IPS DF 4.7 (cell line): Measurements from ENCODE around the gene BACH2.
"Not testable (repeated sequence)": the region's sequence is repeated elsewhere in the genome, so short reads cannot be mapped to it uniquely, and the experiment has no call there.

Experiments
- DNase-seq: peaks from one replicate; pipeline ENCODE4 v3.0.0-alpha.2; 2013; ENCODE audit warnings: low spot score; ENCODE audit errors: extremely low read depth

The BACH2 gene

DNA sequence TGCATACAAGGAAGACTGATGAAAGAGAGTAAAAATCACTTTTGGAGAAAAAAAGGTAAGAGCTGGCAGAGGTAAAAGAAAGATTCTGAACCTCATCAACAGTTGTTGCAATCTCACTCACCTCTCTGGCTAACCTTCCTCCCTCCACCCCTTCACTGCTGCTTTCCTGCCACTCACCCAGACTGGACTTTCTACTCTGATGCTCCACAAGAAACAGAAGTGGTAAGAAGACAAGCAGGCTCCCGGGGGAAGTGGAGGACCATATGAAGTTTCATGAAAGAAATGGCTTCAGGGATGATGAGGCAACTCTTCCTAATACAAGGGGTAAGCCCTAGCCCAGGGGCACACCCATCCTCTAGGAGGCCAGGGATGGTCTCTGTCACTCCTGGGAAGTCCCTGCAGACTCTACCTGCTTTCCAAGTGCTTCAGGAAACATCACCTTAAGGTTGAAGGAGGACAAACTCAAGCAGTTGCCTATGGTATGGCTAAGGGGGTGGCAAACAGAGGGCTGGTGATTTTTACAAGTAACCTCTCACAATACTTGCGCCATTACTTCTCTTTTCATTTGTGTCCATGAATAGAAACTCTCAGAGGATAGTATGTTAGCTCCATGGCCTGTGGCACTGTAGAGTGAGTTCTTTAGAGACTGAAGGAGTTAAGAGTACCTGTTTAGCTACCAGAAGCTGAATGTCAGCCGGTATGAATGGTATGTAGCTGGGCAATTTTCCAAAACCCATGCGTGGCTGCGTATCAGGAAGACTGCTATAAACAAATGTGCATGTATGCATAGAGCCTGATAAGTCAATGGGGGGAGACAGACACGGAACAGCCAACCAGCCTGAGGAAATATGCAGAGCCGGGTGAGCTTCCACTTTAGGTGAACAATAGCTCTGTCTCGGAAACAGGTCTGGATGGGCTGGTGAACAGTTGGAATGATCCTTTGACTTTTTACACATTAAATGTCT, 112.0 kb downstream of the BACH2 start:
- no peak for DNase-seq

DNA sequence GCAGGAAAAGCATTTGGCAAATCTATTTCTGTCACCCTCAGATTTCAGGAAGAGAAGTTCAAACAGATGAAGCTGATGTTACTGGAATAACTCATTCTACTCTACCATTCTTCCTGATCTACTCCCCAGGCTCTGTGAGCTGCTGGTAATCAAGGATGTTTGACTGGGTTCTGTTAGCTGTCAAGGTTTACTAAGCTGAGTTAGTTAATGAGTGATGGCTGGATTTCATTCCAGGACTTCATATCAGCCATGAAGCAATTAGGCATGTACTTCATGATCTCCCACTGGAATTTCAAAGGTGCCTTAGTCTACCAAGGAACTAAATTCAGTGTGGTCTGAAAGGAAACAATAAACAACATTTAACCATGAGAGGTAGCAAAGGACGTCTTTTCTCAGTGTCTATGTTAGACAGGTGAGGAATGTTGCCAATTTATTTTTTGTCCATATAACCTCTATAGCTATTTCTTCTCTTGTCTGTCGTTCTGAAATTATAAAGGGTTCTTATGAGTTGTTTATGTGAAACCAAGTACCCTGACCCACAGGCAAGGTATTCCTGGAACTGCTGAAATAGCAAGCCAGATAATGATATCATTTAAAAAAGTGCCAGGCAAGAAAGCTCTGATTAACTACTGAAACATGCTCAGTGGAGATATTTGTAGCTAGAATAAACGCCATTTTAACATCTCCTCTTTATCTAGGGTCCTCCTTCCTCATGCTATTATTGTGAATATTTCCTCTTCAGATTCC, 112.9 kb downstream of the BACH2 start:
- DNase-seq: no peak

GRCh38 chr6:90180526-90180925, 116.1 kb downstream of the BACH2 start:
- DNase-seq: no peak

DNA sequence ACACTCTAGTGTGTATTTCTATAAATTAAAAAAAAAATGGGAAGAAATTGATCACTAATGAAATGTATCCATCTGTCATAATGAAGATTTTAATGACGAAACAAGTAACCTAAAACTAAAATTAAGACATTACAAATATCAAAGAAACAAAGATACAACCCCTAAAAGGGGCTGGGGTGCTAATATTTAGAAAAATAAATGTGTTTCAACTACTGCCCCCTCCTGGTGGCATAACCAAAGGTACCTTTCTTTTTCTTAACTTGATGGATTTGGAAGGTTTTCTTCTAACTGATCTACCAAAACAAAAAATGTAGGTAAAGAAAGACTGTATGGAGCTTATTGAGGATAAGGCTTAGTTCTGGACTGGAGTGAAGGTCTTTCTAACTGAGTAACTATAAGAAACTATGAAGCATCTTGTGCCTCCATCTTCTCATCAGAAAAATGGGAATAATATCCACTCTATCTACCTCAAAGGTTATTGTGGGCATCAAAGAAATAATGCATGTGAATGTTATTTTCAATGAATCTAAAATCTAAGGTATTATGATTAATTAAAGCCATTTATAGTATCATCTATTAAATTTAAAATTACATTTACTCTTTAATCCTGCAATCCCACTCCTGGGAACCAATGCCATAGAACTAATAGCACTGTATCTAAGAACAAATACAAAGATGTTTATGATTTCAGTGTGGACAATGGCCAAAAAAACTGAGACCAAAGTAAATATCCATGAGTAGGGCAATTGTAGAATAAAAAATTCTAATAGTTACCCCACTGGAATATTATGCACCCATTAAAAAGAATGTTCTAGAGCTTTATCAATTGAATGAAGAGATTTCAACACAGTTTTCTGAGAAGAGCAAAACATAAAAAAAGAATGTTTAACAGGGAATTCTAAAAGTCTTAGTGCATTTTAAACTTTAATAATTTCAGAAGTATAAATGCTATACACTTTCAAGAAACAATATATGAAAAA, 117.2 kb downstream of the BACH2 start:
- DNase-seq: no peak

GRCh38 chr6:90178384-90178855, 118.2 kb downstream of the BACH2 start:
- no peak for DNase-seq

DNA sequence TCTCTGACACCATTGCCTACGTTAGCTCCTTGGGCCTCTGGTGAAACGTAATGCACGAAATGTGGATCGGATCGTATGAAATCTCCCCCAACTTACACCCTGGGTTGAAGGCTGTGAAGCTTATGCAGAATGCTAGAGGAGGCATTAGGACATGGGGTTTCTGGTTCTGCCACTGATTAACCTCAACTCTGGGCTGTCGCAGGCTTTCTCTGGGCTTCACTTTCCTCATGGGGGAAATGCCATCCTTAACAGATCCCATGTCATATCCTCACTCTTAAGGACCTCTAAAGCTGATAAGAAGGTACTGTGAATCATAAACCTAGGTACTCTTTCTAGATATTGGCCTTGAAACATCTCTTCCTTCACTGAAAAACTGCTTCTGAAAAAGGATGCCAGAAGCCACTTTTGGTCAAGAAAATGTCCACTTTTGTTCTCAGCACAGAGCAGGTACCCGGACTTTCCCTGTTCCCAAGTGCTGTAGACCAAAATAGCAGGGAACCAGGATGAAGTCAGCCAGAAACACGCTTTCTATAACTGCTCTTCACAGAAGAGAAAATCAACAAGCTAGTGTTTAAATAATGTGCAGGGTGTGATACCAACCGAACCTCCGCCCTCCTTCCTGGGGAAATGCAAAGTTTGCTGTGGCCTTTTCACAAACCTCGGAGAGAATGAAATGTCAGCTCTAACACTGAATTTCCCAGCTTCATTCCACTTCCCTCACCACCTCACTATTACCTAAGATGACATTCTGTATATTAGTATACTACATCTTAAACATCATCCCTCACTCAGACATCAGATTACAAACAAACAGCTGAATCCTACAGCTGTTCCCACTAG, 118.9 kb downstream of the BACH2 start:
- DNase-seq: no peak

DNA sequence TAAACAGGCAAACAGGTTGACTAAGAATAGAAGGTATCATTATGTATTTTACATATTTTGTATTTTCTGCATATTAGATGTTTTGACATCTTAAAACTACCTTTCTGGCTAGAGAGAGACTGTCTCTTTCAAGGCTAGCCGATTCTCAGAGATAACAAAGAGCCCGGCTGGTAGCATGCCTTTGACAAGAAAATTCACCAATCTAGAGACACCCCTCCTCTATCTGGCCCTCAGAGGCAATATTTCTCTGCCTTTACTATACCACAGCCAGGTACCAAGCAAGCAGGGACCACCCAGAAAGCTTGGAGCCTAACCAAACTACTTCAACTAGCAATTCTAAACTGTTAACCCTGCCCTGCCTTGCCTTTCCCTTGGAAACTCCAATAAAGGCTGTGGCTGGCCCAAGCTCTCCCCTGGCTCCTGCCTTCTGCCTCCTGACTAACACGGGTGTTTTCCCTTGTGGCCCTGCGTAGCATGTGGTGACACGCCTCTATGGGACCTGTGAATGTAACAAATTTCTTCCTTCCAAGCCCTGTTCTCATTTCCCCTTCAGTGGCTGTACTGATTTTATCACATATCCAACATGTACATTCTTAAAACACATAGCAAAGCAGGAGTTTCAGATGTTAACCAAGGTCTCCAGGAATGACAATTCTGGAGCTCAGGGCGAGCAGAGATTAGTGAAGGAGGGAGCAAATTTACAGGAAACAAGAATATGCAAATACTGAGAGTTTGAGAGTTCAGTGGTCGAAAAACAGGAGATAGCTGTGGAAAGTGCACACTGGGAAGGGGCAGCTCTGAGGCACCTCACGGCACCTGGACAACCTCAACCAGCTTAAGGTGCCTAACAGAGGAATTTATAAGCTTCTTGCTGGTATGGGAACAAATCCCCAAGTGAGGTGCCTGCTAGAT, 120.8 kb downstream of the BACH2 start:
- DNase-seq: no peak

- no peak for DNase-seq
Measured at GRCh38 chr6:90173262-90173925, 123.2 kb downstream of the BACH2 start.

GRCh38 chr6:90170601-90171000, 126.0 kb downstream of the BACH2 start:
- DNase-seq: no peak

DNA sequence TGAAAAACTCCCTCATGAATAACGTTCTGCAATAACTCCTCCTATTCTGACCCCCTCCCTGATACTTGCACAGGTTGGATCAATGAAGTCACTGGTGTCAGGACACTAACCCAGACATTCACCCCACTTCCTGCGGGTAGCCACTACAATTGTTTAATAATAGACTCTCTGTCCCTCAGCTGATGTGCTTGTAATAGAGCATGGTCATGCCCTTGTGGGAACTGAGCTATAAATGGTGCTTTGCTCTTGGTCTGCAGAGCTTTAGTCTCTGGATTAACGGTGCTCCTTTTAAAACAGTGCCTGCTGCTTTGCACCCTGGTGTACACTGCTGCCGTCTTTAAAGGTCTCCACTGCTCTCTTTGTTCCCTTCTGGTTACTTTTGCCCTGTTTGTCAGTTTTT, 127.3 kb downstream of the BACH2 start:
- DNase-seq: no peak

- no peak for DNase-seq
Measured at GRCh38 chr6:90168693-90169131, 127.9 kb downstream of the BACH2 start.

GRCh38 chr6:90167514-90168379, 128.9 kb downstream of the BACH2 start:
- DNase-seq: no peak

DNA sequence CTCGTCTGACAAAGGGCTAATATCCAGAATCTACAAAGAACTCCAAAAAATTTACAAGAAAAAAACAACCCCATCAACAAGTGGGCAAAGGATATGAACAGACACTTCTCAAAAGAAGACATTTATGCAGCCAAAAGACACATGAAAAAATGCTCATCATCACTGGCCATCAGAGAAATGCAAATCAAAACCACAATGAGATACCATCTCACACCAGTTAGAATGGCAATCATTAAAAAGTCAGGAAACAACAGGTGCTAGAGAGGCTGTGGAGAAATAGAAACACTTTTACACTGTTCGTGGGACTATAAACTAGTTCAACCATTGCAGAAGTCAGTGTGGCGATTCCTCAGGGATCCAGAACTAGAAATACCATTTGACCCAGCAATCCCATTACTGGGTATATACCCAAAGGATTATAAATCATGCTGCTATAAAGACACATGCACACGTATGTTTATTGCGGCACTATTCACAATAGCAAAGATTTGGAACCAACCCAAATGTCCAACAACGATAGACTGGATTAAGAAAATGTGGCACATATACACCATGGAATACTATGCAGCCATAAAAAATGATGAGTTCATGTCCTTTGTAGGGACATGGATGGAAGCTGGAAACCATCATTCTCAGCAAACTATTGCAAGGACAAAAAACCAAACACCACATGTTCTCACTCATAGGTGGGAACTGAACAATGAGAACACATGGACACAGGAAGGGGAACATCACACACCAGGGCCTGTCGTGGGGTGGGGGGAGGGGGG, 130.3 kb downstream of the BACH2 start:
- not testable (repeated sequence) for DNase-seq

- DNase-seq: no peak
Measured at GRCh38 chr6:90162648-90163387, 133.8 kb downstream of the BACH2 start.

GRCh38 chr6:90160013-90160412, 136.6 kb downstream of the BACH2 start:
- no peak for DNase-seq

GRCh38 chr6:90159452-90159851, 137.2 kb downstream of the BACH2 start:
- DNase-seq: no peak
